PFSK-1 (cell line): Measurements from ENCODE around the gene ZNF792.

Experiments used
- FOXP2 ChIP-seq: optimal IDR thresholded peaks from 2 replicates; pipeline ENCODE3; 2011; ENCODE audit warnings: borderline replicate concordance, control low read depth, inconsistent platforms; ENCODE audit not compliant: insufficient read depth; ENCODE audit errors: extremely low read length, extremely low read depth
- POLR2AphosphoS5 ChIP-seq: IDR thresholded peaks from 2 replicates; pipeline ENCODE4 v1.6.1; 2012; ENCODE audit warnings: low read depth, mild to moderate bottlenecking, control low read depth, low read length, moderate library complexity
- SIN3A ChIP-seq: IDR thresholded peaks from 2 replicates; pipeline ENCODE4 v1.6.1; 2012; ENCODE audit warnings: mild to moderate bottlenecking, low read length, moderate library complexity, borderline replicate concordance; ENCODE audit not compliant: insufficient read depth
- TAF1 ChIP-seq: IDR thresholded peaks from 2 replicates; pipeline ENCODE4 v1.6.1; 2012; ENCODE audit warnings: low read length, control low read depth, borderline replicate concordance; ENCODE audit not compliant: insufficient read depth
- TF ChIP-seq, protein P1 (sequence below), 2 experiments: IDR thresholded peaks; 2 replicates each; pipeline versions ENCODE4 v1.6.1 to v1.8.0; 2011 to 2012; ENCODE audit warnings: low read depth in 2 of 2, low read length in 2 of 2, control low read depth in 1 of 2, inconsistent platforms in 1 of 2, mild to moderate bottlenecking in 1 of 2, moderate library complexity in 1 of 2; ENCODE audit not compliant: insufficient read depth in 1 of 2

The ZNF792 gene

DNA sequence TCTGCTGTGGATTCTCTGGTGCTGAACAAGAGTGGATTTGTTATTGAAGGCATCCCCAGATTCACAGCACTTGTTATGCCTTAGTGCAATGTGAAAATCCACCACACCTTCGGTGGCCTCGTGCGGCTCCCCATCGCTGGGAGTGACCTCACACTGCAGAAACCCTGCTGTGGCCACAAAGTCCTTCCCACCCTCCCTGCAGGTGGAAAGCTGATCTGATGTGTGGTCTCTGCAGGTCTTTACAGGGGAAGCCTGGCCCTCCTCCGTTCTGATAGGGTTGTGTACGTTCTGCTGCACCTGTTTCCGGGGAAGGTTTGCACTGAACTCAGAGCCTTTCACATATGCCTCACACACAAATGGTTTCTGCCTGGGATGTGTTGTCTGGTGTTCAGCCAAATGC, 5.0 kb downstream of the ZNF792 start:
- TF ChIP-seq TAF1, result no peak
- no peak for TF ChIP-seq POLR2AphosphoS5
- TF ChIP-seq, protein P1, sequence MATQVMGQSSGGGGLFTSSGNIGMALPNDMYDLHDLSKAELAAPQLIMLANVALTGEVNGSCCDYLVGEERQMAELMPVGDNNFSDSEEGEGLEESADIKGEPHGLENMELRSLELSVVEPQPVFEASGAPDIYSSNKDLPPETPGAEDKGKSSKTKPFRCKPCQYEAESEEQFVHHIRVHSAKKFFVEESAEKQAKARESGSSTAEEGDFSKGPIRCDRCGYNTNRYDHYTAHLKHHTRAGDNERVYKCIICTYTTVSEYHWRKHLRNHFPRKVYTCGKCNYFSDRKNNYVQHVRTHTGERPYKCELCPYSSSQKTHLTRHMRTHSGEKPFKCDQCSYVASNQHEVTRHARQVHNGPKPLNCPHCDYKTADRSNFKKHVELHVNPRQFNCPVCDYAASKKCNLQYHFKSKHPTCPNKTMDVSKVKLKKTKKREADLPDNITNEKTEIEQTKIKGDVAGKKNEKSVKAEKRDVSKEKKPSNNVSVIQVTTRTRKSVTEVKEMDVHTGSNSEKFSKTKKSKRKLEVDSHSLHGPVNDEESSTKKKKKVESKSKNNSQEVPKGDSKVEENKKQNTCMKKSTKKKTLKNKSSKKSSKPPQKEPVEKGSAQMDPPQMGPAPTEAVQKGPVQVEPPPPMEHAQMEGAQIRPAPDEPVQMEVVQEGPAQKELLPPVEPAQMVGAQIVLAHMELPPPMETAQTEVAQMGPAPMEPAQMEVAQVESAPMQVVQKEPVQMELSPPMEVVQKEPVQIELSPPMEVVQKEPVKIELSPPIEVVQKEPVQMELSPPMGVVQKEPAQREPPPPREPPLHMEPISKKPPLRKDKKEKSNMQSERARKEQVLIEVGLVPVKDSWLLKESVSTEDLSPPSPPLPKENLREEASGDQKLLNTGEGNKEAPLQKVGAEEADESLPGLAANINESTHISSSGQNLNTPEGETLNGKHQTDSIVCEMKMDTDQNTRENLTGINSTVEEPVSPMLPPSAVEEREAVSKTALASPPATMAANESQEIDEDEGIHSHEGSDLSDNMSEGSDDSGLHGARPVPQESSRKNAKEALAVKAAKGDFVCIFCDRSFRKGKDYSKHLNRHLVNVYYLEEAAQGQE (IDR thresholded peaks at IDR 0.05; ENCODE audit: insufficient read depth in 1 of 2, low read depth in 2 of 2, low read length in 2 of 2), result no peak
- TF ChIP-seq SIN3A, result no peak
- TF ChIP-seq FOXP2, result no peak

DNA sequence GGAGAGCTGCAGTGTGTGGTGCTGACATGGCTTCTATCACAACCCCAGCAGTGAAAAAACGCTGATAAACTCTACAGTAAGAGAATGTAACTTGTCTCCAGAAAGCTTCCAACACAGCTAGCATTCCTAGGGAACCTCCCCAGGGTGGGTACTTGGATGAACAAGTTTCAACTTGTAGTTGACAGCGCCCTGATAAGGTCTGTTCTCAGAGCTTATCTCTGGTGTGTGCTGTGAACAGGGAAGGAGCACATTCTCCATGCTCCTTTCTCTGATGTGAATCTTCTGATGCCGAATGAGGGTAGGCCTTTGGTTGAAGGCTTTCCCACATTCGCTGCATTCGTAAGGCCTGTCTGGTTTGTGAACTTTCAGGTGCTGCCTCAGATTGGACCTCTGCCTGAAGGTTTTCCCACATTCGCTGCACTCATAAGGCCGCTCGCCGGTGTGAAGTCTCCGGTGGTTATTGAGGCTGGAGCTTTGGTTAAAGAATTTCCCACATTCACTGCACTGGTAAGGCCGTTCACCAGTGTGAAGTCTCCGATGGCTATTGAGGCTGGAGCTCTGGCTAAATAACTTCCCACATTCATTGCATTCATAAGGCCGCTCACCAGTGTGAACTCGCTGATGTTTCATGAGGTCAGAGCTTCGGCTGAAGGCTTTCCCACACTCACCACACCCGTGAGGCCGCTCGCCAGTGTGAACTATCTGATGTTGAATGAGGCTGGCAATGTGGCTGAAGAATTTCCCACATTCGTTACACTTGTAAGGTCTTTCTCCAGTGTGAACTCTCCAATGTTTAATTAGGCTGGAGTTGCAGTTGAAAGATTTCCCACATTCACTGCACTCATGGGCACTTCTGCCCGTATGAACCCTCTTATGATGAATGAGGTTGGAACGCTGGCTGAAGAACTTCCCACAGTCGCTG, 5.9 kb downstream of the ZNF792 start:
- TF ChIP-seq SIN3A (no peak), FOXP2 (no peak), POLR2AphosphoS5 (no peak), TAF1 (no peak)
- TF ChIP-seq, protein P1 (IDR thresholded peaks at IDR 0.05; ENCODE audit: insufficient read depth in 1 of 2, low read depth in 2 of 2, low read length in 2 of 2), result no peak

DNA sequence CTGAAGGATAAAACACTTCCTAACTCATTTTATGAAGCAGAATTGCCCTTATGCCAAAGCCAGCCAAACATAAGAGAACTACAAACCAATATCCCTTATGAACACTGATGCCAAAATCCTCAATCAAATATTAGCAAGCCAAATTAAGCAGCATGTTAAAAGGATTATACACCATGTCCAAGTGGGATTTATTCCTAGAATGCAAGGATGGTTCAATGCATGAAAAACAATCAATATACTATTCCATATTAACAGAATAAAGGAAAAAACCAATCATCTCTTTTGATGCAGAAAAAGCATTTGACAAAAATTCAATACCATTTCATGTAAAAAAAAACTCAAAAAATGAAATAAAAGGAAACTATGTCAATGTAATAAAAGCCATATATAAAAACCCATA, 10.9 kb downstream of the ZNF792 start:
- TF ChIP-seq SIN3A, result no peak
- TF ChIP-seq, protein P1 (IDR thresholded peaks at IDR 0.05; ENCODE audit: insufficient read depth in 1 of 2, low read depth in 2 of 2, low read length in 2 of 2), result no peak
- no peak for TF ChIP-seq TAF1
- TF ChIP-seq POLR2AphosphoS5, result no peak
- no peak for TF ChIP-seq FOXP2

DNA sequence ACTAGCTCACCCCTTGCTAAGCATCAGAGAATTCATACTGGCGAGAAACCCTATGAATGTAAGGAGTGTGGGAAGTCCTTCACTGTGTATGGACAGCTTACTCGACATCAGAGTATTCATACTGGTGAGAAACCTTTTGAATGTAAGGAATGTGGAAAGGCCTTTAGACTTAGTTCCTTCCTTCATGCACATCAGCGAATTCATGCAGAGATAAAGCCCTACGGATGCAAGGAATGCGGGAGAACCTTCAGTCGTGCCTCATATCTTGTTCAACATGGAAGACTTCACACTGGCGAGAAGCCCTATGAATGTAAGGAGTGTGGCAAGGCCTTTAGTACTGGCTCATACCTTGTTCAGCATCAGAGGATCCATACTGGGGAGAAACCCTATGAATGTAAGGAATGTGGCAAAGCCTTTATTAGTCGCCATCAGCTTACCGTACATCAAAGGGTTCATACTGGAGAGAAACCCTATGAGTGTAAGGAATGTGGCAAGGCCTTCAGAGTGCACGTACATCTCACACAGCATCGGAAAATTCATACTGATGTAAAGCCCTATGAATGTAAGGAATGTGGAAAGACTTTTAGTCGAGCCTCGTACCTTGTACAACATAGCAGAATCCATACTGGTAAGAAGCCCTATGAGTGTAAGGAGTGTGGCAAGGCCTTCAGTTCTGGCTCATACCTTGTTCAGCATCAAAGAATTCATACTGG, 20.0 kb downstream of the ZNF792 start:
- TF ChIP-seq TAF1 (no peak), POLR2AphosphoS5 (no peak), SIN3A (no peak), FOXP2 (no peak)
- TF ChIP-seq, protein P1 (IDR thresholded peaks at IDR 0.05; ENCODE audit: insufficient read depth in 1 of 2, low read depth in 2 of 2, low read length in 2 of 2), result no peak
